Tibial nerve (tissue), 3 donors: ENCODE results near the gene SNX24.

Source experiments
- CTCF ChIP-seq, 5 experiments: fragments of 200-600 bp in 3 of 5; fragments of 450-650 bp in 2 of 5; sonication (generic) in 3 of 5; IDR thresholded peaks; one replicate each; pipeline ENCODE4 v1.5.1; 2016 to 2019; ENCODE audit warnings: antibody characterized with exemption in 5 of 5, mild to moderate bottlenecking in 3 of 5, moderate library complexity in 2 of 5
- POLR2A ChIP-seq, 2 donors: fragments of 450-650 bp; IDR thresholded peaks; one replicate each; pipeline ENCODE4 v1.6.1; 2017; ENCODE audit warnings: antibody characterized with exemption in 2 of 2, mild to moderate bottlenecking in 2 of 2, moderate library complexity in 2 of 2

DNA sequence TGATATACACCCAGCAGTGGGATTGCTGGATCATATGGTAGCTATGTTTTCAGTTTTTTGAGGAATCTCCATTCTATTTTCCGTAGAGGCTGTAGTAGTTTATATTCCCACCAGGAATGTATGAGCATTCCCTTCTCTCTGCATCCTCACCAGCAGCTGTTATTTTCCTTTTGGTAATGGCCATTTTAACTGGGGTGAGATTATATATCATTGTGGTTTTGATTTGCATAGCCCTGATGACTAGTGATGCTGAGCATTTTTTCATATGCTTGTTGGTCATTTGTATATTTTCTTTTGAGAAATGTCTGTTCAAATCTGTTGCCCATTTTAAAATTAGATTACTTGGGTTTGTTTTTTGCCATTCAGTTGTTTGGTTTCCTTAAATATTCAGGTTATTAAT, 202.3 kb downstream of the SNX24 start:
- TF ChIP-seq CTCF (IDR thresholded peaks at IDR 0.05) (no peak), POLR2A (IDR thresholded peaks at IDR 0.05) (no peak)
